IMR-90 (cell line): ENCODE data around the gene TSPEAR. TPM values are rescaled to one million over a fixed set of nuclear protein-coding genes. Genes with fewer than 3 reads are reported as not detected.

Source experiments
- ATAC-seq: fragments of 200-7000 bp; cut with Tn5 transposase; 2 replicates; pipeline ENCODE4 v1.9.1; 2020; ENCODE audit warnings: low read depth, mild to moderate bottlenecking, moderate library complexity
- BruUV-seq: library from RNA; stranded (reverse); fragments of 400-500 nt; replicated peaks from 2 replicates; lab custom pipeline; 2021; lab: Mats Ljungman, UMichigan
- CTCF ChIA-PET: fragments of 300-600 bp; formaldehyde crosslinking; extraction: SDS; loops from one replicate; lab custom pipeline; 2021; ENCODE audit warnings: antibody characterized with exemption; lab: Yijun Ruan, JAX
- POLR2A ChIA-PET: fragments of 300-600 bp; sonication (Branson Sonifier 250); formaldehyde crosslinking; loops from one replicate; lab custom pipeline; 2022; ENCODE audit warnings: antibody characterized with exemption; ENCODE audit not compliant: unreplicated experiment; lab: Charles Lee
- DNase-seq: peaks from one replicate; pipeline ENCODE4 v3.0.0; 2013
- H2AFZ ChIP-seq: replicated peaks from 2 replicates; pipeline ENCODE3; 2013; ENCODE audit warnings: low read length, mild to moderate bottlenecking; ENCODE audit not compliant: poor library complexity
- H2AK5ac ChIP-seq: 2 replicates; pipeline ENCODE4 v1.6.1; 2013; ENCODE audit warnings: low read depth, low read length, inconsistent platforms
- H2AK9ac ChIP-seq: replicated peaks from 2 replicates; pipeline ENCODE3; 2013; ENCODE audit warnings: mild to moderate bottlenecking, low read depth, low read length, moderate library complexity; ENCODE audit not compliant: poor library complexity
- H2BK120ac ChIP-seq: 2 replicates; pipeline ENCODE4 v1.6.1; 2013; ENCODE audit warnings: low read depth, low read length, inconsistent platforms
- H2BK15ac ChIP-seq: 3 replicates; pipeline ENCODE4 v1.6.1; 2013; ENCODE audit warnings: low read depth, low read length, inconsistent platforms
- H2BK20ac ChIP-seq: 2 replicates; pipeline ENCODE4 v1.6.1; 2013; ENCODE audit warnings: low read depth, mild to moderate bottlenecking, inconsistent platforms, low read length, moderate library complexity
- H2BK5ac ChIP-seq: 2 replicates; pipeline ENCODE4 v1.6.1; 2013; ENCODE audit warnings: mild to moderate bottlenecking, low read depth, low read length, inconsistent platforms; ENCODE audit not compliant: poor library complexity, severe bottlenecking
- H3K14ac ChIP-seq: replicated peaks from 2 replicates; pipeline ENCODE4 v1.6.1; 2013; ENCODE audit warnings: low read depth, low read length, inconsistent platforms
- H3K18ac ChIP-seq: 2 replicates; pipeline ENCODE4 v1.6.1; 2013; ENCODE audit warnings: low read depth, low read length, control low read depth
- H3K23ac ChIP-seq: 2 replicates; pipeline ENCODE4 v1.6.1; 2013; ENCODE audit warnings: low read depth, low read length, inconsistent platforms
- H3K27ac ChIP-seq: 2 replicates; pipeline ENCODE4 v1.5.1; 2013; ENCODE audit warnings: mild to moderate bottlenecking, control low read depth, low read length; ENCODE audit not compliant: insufficient read depth
- H3K27me3 ChIP-seq: 2 replicates; pipeline ENCODE4 v1.6.1; 2013; ENCODE audit warnings: low read length; ENCODE audit not compliant: control insufficient read depth, insufficient read depth
- H3K36me3 ChIP-seq: 2 replicates; pipeline ENCODE4 v1.6.1; 2013; ENCODE audit warnings: low read length, mixed read lengths; ENCODE audit not compliant: control insufficient read depth, insufficient read depth
- H3K4ac ChIP-seq: 2 replicates; pipeline ENCODE4 v1.6.1; 2013; ENCODE audit warnings: low read depth, low read length, inconsistent platforms
- H3K4me1 ChIP-seq: 2 replicates; pipeline ENCODE4 v1.6.1; 2013; ENCODE audit warnings: low read length, mixed read lengths; ENCODE audit not compliant: control insufficient read depth, insufficient read depth
- H3K4me2 ChIP-seq: 2 replicates; pipeline ENCODE4 v1.6.1; 2013; ENCODE audit warnings: low read depth, mild to moderate bottlenecking, control low read depth, low read length, moderate library complexity
- H3K4me3 ChIP-seq: 2 replicates; pipeline ENCODE4 v1.5.1; 2013; ENCODE audit warnings: low read depth, mild to moderate bottlenecking, control low read depth, low read length, moderate library complexity; ENCODE audit not compliant: insufficient read depth
- H3K56ac ChIP-seq: 2 replicates; pipeline ENCODE4 v1.6.1; 2013; ENCODE audit warnings: low read length, inconsistent platforms; ENCODE audit not compliant: insufficient read depth; ENCODE audit errors: extremely low read depth
- H3K79me1 ChIP-seq, 2 experiments: 2 replicates each; pipeline ENCODE4 v1.6.1; 2013; ENCODE audit warnings: low read length in 2 of 2, inconsistent platforms in 1 of 2, low read depth in 1 of 2
- H3K9ac ChIP-seq: 2 replicates; pipeline ENCODE4 v1.6.1; 2013; ENCODE audit warnings: low read depth, low read length, control low read depth
- H3K9me1 ChIP-seq: 2 replicates; pipeline ENCODE4 v1.6.1; 2013; ENCODE audit warnings: low read length, inconsistent platforms; ENCODE audit not compliant: insufficient read depth
- H3K9me3 ChIP-seq: 2 replicates; pipeline ENCODE4 v1.6.1; 2013; ENCODE audit warnings: low read length; ENCODE audit not compliant: control insufficient read depth, insufficient read depth
- H4K20me1 ChIP-seq: 2 replicates; pipeline ENCODE4 v1.6.1; 2013; ENCODE audit warnings: low read length, inconsistent platforms; ENCODE audit not compliant: insufficient read depth
- H4K5ac ChIP-seq: 2 replicates; pipeline ENCODE4 v1.6.1; 2013; ENCODE audit warnings: mild to moderate bottlenecking, low read depth, low read length, control low read depth
- H4K8ac ChIP-seq, 2 experiments: 2 replicates each; pipeline ENCODE4 v1.6.1; 2013; ENCODE audit warnings: low read depth in 2 of 2, low read length in 2 of 2, control low read depth in 1 of 2, inconsistent platforms in 1 of 2
- H4K91ac ChIP-seq: 2 replicates; pipeline ENCODE4 v1.6.1; 2013; ENCODE audit warnings: low read depth, low read length, inconsistent platforms; ENCODE audit not compliant: insufficient read depth
- CEBPB ChIP-seq: IDR thresholded peaks from 2 replicates; pipeline ENCODE4 v1.6.1; 2012; ENCODE audit warnings: low read depth, low read length, improper control_type of control experiment
- CHD1 ChIP-seq: IDR thresholded peaks from 2 replicates; pipeline ENCODE4 v1.6.1; 2012; ENCODE audit warnings: low read depth, low read length, improper control_type of control experiment
- FOS ChIP-seq: fragments of 150-350 bp; IDR thresholded peaks from 2 replicates; pipeline ENCODE4 v1.6.1; 2016; ENCODE audit warnings: low read depth, low read length
- MAFK ChIP-seq: IDR thresholded peaks from 2 replicates; pipeline ENCODE4 v1.6.1; 2012; ENCODE audit warnings: low read depth, low read length, improper control_type of control experiment
- MAZ ChIP-seq: IDR thresholded peaks from 2 replicates; pipeline ENCODE4 v1.6.1; 2012; ENCODE audit warnings: low read depth, mild to moderate bottlenecking, low read length, improper control_type of control experiment, moderate library complexity, borderline replicate concordance
- MXI1 ChIP-seq: IDR thresholded peaks from 2 replicates; pipeline ENCODE4 v1.6.1; 2012; ENCODE audit warnings: low read depth, mild to moderate bottlenecking, low read length, moderate library complexity, borderline replicate concordance
- NFE2L2 ChIP-seq: fragments of 150-350 bp; IDR thresholded peaks from 2 replicates; pipeline ENCODE4 v1.6.1; 2016; ENCODE audit warnings: low read depth, mild to moderate bottlenecking, low read length
- POLR2A ChIP-seq: IDR thresholded peaks from 2 replicates; pipeline ENCODE4 v1.6.1; 2012; ENCODE audit warnings: mild to moderate bottlenecking, low read depth, low read length
- RAD21 ChIP-seq: IDR thresholded peaks from 2 replicates; pipeline ENCODE4 v1.6.1; 2012; ENCODE audit warnings: low read length, improper control_type of control experiment
- RCOR1 ChIP-seq: IDR thresholded peaks from 2 replicates; pipeline ENCODE4 v1.6.1; 2012; ENCODE audit warnings: mild to moderate bottlenecking, low read length, improper control_type of control experiment; ENCODE audit not compliant: insufficient replicate concordance
- RFX5 ChIP-seq: IDR thresholded peaks from 2 replicates; pipeline ENCODE4 v1.8.0; 2012; ENCODE audit warnings: low read depth, mild to moderate bottlenecking, low read length, moderate library complexity
- SMC3 ChIP-seq: fragments of 150-350 bp; IDR thresholded peaks from 2 replicates; pipeline ENCODE4 v1.6.1; 2016; ENCODE audit warnings: low read depth, mild to moderate bottlenecking, antibody characterized with exemption, low read length, moderate library complexity
- WGBS, 2 experiments: methylation state at CpG; one replicate each; pipeline versions ENCODE4 v1.1.5 to v1.1.7; 2013; ENCODE audit warnings: missing lambda C conversion rate in 2 of 2; ENCODE audit not compliant: insufficient read length in 1 of 2; ENCODE audit errors: extremely low coverage in 2 of 2; 5-methylcytosine and 5-hydroxymethylcytosine counted together
- dilution Hi-C: fragments of 300-500 bp; cut with HindIII; formaldehyde crosslinking; loops from one replicate; pipeline ENCODE4 v1.14.3; 2018; ENCODE audit warnings: low sequenced_read_pairs; ENCODE audit not compliant: unreplicated experiment
- in situ Hi-C: fragments of 300-500 bp; cut with MboI; formaldehyde crosslinking; loops from 3 replicates; pipeline ENCODE4 v1.14.3; 2019; ENCODE audit warnings: low sequenced_read_pairs, inconsistent platforms, mixed read lengths
- intact Hi-C: fragments of 100-400 bp; cut with micrococcal nuclease; formaldehyde crosslinking; loops from 2 replicates; pipeline ENCODE4 v1.10.0; 2022
- polyA plus RNA-seq, 3 experiments: library from polyadenylated mRNA; depleted of rRNA; stranded (reverse); fragments of >200 nt; gene quantifications; 2 replicates each; pipeline ENCODE4 v1.2.3, GENCODE V29; 2012; ENCODE audit warnings: low replicate concordance in 1 of 3
- total RNA-seq: library from RNA; depleted of rRNA; stranded (reverse); fragments of >200 nt; gene quantifications from 2 replicates; pipeline ENCODE4 v1.2.3, GENCODE V29; 2012
- TF ChIP-seq, protein P1 (sequence below): fragments of 150-350 bp; IDR thresholded peaks from 2 replicates; pipeline ENCODE4 v1.6.1; 2017; ENCODE audit warnings: mild to moderate bottlenecking, antibody characterized with exemption, low read length, low read depth

TSPEAR gene
- total and polyA plus RNA-seq, 2 of the 4 experiments (the other 2 are of a cell fraction): not detected

DNA sequence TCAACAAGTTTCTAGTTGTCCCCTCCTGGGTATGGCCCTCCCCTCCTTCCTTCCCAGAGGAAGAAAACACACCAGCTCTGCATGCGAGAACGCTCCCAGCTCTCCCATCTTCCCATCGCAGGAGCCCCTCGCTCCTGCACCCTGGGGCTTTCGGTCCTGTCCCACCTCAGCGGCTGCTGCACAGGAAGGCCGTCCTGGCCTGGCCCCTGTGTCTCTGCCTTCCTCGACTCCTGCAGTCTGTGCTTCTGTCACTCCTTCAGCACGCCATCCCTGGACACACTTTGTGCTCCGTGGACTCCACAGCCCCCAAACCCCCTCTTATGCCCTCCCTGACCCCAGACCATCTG is 194.6 kb downstream of the TSPEAR start:
- H3K4me2 ChIP-seq: no peak overlapping the region
- H3K9me1 ChIP-seq: no peaks in the 10 kb centered on the region
- no peak overlapping the region for H2AK9ac ChIP-seq
- H4K5ac ChIP-seq: no peak overlapping the region
- no peaks in the 10 kb centered on the region for H3K4me1 ChIP-seq
- no peak for DNase-seq
- H3K79me1 ChIP-seq: no peaks in the 10 kb centered on the region
- H3K4me3 ChIP-seq: no peak overlapping the region
- BruUV-seq: no TSS peak
- TF ChIP-seq RCOR1: no peak
- TF ChIP-seq CHD1: no peak
- TF ChIP-seq MAFK: no peak
- no peak for TF ChIP-seq CEBPB
- no peak for TF ChIP-seq MXI1
- TF ChIP-seq FOS: no peak
- no peak for TF ChIP-seq RFX5
- TF ChIP-seq POLR2A: no peak
- TF ChIP-seq MAZ: no peak
- TF ChIP-seq NFE2L2: no peak
- TF ChIP-seq SMC3: no peak
- TF ChIP-seq RAD21: no peak
- TF ChIP-seq, protein P1, sequence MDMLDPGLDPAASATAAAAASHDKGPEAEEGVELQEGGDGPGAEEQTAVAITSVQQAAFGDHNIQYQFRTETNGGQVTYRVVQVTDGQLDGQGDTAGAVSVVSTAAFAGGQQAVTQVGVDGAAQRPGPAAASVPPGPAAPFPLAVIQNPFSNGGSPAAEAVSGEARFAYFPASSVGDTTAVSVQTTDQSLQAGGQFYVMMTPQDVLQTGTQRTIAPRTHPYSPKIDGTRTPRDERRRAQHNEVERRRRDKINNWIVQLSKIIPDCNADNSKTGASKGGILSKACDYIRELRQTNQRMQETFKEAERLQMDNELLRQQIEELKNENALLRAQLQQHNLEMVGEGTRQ: no peak
- no peak overlapping the region for H2AFZ ChIP-seq
- intact Hi-C loops (no loop called here), in situ Hi-C loops (loop anchor here (25.0 kb wide), 1 partner anchor 420 kb away; the partner anchor contains the start of gene SLX9), dilution Hi-C loops (no loop called here)
- no peak overlapping the region for H2BK20ac ChIP-seq
- CTCF ChIA-PET: no interaction called here
- no peak overlapping the region for H3K27ac ChIP-seq
- no peaks in the 10 kb centered on the region for H3K36me3 ChIP-seq
- H3K9ac ChIP-seq: no peak overlapping the region
- no peak overlapping the region for H2AK5ac ChIP-seq
- no peak overlapping the region for H4K91ac ChIP-seq
- H2BK120ac ChIP-seq: no peak overlapping the region
- H3K14ac ChIP-seq: no peak overlapping the region
- no peak overlapping the region for H3K23ac ChIP-seq
- H4K8ac ChIP-seq: no peak overlapping the region
- ATAC-seq: no peak
- H3K4ac ChIP-seq: no peak overlapping the region
- H2BK5ac ChIP-seq: no peak overlapping the region
- no peaks in the 10 kb centered on the region; the same call in 1 of the 2 replicates for H3K27me3 ChIP-seq
- no peaks in the 10 kb centered on the region for H4K20me1 ChIP-seq
- POLR2A ChIA-PET: no interaction called here
- H2BK15ac ChIP-seq: no peak overlapping the region
- 68% methylated on average over 6 of the region's 10 CpGs; no CpG with 5 or more reads in 1 of the 2 experiments for WGBS, 2 experiments
- no peak overlapping the region for H3K56ac ChIP-seq
- no peak overlapping the region for H3K18ac ChIP-seq
- peaks cover 6% of the 10 kb centered on the region; the same call in 1 of the 2 replicates for H3K9me3 ChIP-seq
